Fibroblast of peridontal ligament (primary cell): ENCODE results near the gene IGFALS.
A peak's percentile ranks its signal among the peaks of the same experiment; 100 is the strongest.

ENCODE experiments used
- DNase-seq: peaks from one replicate; pipeline ENCODE4 v3.0.0-alpha.2; 2010; ENCODE audit errors: extremely low read depth

The IGFALS gene

DNA sequence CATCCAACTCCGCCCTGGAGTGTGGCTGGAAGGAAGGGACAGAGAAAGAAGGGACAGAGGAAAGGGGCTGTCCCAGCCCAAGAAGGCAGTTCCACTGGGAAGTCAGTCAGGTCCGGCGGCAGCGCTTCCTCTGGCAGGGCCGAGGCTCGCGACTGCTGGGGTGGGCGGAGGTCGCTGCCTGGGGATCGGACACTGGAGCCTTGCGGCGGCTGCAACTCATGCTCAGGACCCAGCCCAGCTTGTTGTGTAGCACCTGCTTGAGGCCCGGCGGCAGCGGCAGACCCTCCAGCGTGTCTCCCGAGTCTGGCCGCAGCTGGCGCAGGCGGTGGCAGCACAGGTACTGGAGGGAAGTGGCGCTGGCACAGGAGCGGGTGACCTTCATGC is 16.5 kb downstream of the IGFALS start:
- DNase-seq = no peak

DNA sequence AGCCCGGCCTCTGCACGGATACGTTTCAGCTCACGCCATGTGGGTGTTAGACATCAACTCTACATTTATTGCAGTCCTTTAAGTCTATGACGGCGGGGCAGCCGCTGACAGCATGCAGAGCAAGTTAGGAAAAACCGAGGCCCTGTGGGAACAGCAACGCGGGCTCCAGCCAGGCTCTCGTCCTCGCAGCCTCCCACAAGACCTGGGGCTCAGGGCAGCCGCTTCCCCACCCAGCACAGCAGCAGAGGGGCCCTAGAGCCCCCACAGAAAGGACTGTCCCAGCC is 16.9 kb downstream of the IGFALS start:
- no peak for DNase-seq

DNA sequence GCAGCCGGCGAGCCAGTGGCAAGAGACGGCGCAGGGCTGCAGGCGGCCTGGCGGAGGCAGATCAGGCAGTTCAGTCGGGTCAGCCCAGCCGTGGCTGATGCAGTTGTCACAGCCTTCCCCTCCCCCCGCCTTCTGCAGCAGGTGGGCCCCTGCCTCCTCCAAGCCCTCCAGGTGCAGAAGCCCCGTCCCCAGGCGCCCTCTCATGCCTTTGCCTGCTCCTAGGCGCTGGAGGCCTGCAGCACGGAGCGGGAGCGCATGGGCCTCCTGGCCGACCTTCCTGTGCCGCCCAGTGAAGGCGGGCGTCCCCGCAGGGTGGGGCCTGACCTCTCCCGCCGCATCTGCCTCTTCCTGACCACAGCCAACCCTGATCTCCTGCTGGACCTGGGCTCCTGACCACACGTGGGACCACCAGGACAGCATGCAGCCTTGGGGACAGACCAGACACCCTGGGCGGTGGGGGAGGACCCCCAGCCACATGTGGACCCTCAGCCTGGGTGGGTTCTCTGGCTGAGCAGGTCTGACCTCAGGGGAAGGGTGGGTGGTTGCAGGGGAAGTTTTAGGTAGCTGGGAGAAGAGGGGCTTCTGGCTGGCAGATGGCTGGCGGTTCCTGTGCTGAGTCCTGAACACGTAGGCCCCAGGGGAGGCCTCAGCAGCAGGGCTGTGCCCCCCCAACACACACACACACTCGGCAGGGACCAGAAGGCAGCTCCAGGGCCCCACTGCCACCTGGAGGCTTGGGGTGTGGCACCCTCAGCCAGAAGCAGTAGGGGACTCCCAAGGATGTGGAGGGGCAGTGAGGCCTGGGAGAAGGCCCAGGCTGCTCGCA is 17.4 kb downstream of the IGFALS start:
- no peak for DNase-seq

DNA sequence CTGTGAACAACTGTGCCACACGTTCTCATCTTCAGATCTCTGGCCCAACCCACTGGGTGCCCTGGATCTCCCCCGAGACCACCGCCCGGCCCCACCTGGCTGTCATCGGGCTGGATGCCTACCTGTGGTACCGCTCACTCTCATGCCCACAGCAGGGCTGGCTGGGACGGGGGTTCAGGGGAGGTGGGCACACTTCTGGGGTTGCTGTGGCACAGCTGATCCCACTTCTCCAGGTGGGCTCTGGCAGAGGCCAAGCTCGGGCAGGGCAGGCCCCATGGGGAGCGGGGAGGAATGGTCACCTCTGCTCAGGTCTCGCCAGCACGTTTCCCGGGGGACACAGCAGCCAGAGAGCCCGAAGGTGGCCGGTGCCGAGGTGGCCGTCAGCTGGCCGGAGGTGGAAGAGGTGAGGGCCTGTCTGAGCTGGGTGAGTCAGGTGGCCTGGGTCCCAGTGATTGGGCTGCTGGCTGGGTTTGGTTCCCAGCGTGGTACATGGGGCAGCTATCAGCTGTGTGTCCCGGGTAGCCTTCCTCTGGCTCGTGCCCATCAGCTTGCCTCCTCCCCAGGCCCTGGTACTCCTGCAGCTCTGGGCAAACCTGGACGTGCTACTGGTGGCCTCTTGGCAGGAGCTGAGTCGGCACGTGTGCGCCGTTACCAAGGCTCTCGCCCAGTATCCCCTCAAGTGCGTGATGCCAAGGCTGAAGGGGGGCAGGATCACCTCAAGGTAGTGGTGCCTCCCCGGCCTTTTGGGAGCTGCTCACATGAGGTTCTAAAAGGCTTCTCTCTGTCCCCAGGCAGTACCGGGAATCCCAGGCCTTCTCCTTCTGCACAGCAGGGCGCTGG is 18.3 kb downstream of the IGFALS start:
- no peak for DNase-seq

DNA sequence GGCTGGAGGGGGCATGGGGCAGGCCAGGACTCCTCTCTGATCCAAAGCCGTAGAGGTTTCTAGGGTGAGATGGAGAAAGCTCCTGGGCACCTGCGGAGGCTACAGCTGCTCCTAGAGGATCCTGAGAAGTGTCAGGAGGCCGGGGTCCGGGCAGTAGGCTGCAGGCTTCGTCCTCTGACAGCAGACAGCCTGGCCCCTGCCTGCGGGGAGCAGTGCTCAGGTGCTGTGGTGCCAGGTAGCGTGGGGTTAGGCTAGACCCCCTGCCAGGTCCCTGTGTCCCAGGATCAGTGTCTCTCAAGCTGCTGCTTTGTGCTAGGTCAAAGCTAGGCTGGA is 19.1 kb downstream of the IGFALS start:
- no peak for DNase-seq

DNA sequence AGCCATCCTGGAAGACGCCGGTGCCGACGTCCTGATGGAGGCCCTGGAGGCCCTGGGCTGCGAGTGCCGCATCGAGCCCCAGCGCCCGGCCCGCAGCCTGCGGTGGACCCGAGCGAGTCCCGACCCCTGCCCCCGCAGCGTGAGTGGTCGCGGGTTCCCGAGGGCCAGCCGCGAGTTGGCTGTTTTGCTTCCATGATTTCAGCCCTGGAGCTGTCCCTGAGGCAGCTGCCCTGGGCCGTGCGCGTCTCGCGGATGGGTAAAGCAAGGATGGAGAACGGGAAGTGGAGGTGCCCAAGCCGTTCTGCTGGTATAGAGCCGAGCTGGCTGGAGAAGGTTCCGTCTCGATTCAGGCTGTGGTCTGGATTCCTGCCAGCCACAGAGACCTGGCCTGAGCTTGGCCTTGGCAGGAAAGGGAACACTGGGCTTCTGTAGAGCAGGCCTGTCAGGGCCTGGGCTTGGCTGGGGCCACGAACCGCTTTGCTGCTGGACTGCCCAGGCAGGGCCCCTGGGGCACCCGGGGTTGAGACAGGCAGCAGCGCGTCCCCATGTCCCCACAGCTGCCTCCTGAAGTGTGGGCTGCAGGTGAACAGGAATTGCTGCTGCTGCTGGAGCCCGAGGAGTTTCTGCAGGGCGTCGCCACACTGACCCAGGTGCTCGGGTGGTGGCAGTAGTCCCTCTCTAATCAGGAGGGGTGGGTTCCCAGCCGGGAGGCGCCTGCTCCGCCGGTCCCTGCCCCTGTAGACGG is 19.6 kb downstream of the IGFALS start:
- peak; percentile 33 for DNase-seq

DNA sequence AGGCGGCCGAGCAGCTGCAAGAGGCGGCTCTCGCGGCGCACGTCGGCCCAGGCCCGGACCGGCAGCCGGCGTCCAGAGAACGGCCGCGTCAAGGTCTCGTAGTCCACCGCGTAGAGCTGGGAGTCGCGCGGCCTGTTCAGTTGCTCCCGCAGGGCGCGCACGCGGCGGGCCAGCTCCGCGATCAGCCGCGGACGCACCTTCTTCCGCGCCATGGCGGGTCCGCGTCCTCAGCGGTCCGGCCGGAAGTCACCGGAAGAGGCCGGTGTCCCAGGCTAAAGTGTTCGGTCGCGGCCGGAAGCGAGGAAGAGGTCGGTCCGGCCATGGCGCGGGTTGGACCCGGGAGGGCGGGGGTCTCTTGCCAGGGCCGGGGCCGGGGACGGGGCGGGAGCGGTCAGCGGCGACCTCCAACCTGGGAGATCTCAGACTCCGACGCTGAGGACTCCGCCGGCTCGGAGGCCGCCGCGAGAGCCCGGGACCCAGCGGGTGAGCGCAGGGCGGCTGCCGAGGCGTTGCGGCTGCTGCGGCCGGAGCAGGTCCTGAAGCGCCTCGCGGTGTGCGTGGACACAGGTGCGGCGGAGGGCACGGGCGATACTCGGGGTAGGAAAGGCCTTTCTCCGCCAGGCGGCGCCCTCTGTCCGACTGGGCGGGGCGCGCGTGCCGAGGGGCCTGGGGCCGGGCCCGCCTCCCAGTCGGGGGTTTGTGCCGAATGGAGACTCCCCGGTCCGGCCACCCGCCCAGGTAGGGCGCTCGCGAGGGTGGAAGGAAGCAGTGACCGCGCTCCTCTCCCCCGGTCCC is 20.4 kb downstream of the IGFALS start, which contains the start of gene MRPS34:
TSS of gene MRPS34 (minus strand) at position 227 of the 795 bp plus-strand sequence. CDS start at position 212, 15 bp downstream.
- peak; percentile 77 for DNase-seq

DNA sequence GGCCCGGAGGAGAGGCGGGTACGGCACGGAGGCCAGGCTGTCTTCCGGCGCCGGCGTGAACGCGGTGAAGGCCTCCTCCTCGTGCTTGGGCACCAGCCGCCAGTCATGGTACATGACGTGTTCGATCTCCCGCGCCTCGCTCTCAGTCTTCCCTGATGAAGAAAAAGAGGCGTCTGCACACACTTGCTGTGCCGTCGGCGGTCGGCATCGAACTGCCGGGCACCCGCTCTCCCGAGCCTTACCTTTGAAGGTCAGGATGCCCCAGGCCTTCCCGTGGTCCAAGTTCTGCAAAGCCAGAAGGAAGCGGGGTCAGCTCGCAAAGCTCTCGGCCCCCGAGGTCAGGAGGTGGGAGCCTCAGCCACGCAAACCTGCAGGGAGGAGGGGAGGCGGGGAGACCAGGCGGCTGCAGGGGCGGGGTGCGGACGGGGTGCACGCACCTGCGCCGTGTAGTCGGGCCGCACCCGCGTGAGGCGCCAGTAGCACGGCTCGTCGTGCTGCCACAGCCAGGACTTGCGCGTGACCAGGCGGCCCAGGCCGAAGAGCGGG is 21.1 kb downstream of the IGFALS start, which contains the start of gene EME2:
TSS of gene EME2 (plus strand) at position 449 of the 546 bp plus-strand sequence. CDS start 418 bp downstream, outside the sequence.
- DNase-seq = no peak

DNA sequence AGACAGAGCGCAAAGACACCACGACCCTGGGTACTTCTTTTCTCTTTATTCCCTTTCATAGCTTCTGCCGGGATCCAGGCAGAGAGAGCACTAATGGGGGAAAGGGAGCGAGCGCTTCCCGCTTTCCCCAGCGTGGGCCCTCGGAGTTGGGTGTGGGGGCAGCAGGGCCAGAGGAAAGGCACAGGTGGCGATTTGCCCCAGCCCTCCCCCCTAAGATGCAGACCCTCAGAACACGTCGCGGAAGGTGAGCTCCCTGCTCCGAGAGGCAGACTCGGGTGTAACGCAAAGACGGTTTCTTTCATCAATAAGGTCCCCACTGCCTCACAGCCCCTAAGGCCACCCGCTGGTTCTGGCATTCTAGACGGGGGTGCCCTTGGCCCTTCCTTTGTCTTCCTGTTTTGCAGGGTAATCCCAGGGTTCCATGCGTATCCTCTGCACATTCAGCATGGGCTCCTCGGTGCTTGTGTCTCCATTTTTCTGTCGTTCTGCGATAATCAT is 21.6 kb downstream of the IGFALS start:
- no peak for DNase-seq

DNA sequence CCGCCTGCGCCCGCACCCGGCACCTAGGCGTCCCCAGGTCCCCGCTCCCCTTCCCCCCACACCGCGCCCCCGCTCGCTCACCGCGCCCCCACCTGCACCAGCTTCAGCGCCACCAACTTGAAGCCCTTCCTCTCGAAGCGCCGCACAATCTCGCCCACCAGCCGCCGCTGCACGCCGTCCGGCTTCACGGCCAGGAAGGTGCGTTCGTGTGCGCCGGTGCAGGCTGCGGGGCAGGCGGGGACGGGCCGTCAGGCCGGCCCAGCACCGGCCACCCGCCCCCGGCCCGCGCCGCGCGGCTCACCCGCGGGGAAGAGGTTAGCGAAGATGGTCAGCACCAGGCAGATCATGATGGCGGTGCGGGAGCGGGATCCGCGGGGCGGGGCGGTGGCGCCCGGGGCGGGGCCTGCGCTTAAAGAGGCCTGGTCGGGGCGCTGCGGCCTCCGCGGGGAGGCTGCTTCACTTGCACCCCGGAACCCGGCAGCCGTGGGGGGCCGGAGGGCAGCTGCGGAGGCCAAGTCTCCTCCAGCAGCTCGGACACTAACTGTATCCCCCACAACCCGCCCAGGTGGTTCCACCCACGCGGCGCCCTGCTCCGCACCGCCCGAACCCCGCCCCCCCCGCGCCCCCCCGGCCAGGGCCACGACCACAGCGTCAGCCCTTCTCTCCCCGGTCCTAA is 22.2 kb downstream of the IGFALS start, which contains the start of gene NME3:
TSS of gene NME3 (minus strand) at position 356 of the 676 bp plus-strand sequence. CDS start at position 347, 9 bp downstream.
- DNase-seq = peak; percentile 57

DNA sequence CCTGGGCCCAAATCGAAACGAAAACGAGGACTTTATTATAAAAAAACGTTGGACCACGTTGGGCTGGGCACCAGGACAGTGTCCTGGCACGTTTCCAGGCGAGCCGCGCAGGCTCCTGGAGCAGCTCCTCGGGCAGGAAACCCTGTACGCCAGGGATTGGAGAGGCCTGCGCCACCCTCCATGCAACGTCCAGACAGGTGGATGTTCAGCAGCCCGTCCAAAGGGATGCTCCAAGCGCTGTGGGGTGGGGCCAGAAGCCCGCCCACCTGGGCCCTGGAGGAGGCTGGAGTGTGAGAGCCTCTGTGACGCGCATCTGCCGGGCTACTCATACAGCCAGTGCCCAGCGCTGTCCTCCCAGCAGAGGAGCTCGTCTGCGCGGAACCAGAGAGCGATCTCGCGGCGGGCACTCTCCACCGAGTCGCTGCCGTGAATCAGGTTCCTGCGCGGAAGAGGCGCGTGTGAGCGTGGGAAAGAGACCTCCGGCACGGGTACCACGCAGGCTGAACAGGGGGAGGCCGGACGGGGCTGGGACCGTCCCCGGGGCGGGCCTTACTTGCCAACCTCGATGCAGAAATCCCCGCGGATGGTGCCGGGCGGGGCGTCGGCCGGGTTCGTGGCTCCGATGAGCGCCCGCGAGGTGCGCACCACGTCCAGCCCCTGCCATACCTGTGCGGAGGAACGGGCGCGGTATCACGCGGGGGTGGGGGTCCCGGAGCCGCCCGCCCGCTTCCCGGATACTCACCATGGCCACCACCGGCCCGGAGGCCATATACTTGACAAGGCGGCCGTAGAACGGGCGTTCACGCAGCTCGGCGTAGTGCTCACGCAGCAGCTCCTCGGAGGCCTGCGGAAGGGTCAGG is 22.9 kb downstream of the IGFALS start:
- DNase-seq = peak; percentile 55

DNA sequence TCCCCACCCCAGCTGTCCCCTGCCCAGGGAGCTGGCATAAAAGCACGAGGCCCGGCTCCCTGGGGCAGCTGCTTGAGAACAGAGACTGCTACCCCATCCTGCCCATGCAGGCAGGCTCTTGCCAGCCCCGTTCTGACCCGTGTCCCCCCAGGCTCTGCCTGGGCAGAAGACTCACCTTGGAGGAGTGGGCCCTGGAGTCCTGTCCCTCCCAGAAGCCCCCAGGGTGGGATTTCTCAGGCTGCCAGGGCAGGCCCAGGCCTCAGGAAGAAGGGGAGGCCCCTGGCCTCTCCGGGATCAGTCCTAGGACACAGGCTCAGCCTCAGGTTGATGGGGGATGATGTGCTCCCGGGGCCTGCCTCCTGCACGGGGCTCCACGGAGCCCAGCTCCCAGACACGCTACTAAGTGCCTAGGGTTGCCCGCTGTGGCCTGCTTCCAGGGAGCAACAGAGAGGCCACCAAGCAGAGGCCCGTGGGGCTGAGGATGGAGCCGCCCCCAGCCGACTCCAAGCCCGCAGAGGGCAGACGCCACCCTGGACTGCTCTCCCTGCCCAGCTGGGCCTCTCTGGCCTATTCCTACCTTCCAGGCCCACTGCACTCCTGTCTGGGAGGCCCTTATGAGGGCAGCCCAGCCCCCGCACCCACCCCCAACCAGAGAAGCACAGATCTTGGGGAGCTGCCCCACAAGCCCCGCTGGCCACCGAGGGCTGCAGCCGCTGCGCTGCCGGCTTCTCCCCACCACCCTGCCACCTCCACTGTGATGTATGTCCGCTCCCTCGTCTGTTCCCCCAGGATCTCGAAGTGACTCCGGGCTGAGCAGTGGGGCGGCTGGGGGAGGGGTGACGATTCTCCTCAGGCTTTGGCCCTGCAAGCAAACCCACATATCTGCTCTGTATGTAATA is 23.9 kb downstream of the IGFALS start:
- DNase-seq = no peak

DNA sequence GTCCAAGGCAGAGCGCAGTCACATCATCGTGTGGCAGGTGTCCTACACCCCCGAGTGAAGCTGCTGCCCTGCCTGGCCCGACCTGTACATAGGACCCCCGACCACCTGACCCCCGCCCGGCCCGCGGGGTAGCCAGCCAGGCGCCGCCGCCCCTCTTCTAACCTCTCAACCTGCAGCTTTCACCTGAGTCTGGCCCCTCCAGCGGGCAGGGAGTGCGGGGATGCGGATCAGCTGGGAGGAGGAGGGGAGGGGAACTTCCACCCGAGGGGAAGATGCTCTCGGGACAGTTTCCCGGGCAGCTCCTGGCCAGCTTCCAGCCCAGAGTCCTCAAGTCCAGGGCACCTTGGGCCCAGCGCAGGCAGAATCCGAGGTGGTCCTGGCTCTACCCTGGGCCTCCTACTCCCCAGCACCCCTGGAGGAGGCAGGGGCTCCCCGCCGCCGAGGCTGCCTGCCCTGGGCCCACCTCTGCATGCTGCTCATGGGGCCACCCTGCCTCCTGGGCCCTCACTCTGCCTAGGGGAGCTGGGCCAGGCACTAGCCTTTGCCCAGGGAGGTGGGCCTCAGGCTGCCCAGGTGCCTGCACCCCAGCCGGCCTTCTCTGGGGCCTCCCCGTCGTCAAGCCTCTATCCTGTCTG is 24.6 kb downstream of the IGFALS start:
- no peak for DNase-seq

DNA sequence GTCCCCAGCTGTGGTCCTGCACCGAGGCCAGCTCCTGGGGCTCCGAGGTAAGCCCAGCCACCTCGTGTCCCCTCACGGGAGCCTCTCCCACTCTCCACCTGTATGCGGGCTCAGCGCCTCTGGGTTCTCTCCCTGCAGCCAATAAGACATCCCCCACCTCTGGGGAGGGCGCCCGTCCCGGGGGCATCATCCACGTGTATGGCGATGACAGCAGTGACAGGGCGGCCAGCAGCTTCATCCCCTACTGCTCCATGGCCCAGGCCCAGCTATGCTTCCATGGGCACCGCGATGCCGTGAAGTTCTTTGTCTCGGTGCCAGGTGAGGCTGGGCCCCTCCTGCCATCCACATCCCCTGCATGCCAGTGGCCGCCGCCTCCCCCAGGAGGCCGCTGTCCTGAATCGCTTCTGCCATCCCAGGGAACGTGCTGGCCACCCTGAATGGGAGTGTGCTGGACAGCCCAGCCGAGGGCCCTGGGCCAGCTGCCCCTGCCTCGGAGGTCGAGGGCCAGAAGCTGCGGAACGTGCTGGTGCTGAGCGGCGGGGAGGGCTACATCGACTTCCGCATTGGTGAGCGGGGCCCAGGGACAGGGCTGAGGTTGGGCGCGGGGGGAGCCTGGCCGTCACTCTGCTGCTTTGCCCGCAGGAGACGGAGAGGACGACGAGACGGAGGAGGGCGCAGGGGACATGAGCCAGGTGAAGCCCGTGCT is 25.3 kb downstream of the IGFALS start:
- no peak for DNase-seq

DNA sequence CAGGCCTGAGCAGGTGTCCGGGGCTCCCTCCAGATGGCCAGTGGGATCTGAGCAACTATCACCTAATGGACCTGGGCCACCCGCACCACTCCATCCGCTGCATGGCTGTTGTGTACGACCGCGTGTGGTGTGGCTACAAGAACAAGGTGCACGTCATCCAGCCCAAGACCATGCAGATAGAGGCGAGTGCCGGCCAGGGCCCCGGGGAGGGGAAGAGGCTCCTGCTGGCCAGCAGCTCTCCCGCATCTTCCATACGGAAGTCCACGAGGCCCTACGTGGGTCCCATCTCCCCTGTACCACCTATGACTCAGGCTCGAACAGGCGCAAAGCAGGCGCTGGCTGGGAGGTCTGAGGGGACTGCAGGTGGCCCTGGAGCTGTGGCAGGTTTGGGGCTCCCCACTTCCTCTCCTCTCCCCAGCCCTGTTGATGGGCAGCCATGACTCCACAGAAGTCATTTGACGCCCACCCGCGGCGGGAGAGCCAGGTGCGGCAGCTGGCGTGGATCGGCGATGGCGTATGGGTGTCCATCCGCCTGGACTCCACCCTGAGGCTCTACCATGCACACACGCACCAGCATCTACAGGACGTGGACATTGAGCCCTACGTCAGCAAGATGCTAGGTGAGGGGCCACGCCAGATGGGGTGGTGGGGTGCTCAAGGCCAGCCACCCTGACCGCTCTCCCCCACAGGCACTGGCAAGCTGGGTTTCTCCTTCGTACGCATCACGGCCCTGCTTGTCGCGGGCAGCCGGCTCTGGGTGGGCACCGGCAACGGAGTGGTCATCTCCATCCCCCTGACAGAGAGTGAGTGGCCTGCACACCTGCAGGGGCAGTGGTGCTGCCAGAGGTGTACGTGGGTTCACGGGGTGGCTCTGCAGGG is 26.1 kb downstream of the IGFALS start:
- DNase-seq = no peak

DNA sequence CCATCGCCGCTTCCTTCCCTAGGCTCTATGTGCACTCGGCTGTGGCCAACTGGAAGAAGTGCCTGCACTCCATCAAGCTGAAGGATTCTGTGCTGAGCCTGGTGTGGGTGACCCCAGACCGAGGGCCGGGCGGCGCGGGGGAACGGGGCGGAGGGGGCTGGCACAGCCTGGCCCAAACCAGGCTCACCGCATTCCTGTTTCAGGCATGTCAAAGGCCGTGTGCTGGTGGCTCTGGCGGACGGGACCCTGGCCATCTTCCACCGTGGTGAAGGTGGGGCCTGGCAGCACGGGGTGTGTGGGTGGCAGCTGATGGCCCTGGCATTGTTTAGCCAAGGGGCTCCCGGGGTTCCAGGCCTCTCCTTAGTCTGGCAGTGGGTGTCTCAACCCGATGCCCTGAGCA is 26.8 kb downstream of the IGFALS start:
- no peak for DNase-seq
